ENCODE measurements around the gene LRRTM4.

The LRRTM4 gene

DNA sequence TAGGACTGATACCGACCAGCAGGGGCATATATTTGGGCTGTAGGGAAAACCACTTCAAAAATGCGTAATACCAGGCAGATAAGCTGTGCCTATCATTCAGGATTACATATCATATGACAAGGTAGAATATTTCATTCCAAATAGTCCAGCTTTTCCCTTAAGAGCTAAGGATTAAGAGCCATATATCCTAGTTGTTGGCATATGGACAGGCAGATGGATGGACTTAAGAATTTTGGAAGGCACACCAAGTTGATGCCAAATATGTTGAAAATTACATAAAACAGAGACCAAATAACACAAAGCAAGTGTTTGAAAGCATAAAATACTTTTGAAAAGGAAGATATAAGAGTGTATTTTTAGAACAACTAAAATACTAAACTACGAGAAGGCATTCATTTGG lies 52.1 kb downstream of the LRRTM4 start:
- no peak for DNase-seq (ENCODE audit: low read depth in 3 of 3)

DNA sequence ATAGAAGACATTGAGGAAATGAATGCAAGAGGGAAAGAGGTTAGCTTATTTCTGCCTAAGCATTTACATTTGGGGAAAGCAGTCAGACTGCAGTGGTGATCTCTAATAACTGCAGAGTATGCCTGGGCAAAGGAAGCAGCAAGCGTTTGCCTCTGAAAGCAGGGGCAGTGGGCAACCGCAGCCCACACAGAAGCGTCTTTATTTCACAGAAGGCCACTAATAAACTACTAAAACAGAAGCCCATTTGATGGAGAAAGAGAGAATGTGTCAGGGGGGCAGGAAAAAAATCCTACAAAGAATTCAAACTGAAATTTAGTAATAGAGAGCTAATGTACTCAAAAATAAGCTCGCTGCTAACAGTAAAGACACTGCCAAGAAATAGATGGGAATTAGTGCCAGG lies 53.1 kb downstream of the LRRTM4 start:
- DNase-seq (ENCODE audit: low read depth in 3 of 3) = no peak

DNA sequence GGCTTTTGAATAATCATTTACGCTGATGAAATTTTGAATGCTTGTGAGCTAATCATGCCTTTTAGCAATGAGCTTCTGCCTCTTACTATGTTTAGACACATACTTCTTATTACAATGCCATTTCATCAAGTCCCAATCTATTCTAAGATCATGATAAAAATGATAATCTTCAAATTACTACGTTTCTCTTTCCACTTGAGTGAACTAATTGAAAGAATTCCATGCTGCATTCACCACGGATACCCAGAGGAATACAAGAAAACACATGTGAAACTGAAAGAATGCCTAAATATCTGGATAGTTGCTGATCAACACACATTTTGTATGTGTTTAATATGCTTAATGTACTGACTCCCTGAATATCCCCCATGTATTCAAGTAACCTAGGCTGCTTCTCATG lies 62.3 kb downstream of the LRRTM4 start:
- DNase-seq (ENCODE audit: low read depth in 3 of 3) = no peak

DNA sequence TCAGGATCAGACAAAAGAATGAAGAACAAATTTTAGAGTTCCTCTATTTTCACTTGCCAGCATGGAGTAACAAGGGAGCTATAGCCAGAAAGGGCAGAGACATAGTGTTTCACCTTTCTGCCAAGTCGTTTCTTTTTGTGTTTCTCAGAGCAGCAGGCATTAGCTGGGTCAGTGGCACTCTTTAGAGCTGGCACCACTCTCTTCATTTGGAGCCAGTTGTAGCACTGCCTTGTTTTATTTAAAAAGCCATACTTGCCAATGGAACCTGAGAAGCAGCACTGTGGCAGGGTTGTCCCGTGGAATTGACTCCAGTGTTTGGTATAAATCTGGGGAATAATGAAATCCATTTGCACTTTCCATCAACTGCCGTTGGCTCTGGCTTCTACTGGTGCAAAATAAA lies 64.0 kb downstream of the LRRTM4 start:
- no peak for DNase-seq (ENCODE audit: low read depth in 3 of 3)

DNA sequence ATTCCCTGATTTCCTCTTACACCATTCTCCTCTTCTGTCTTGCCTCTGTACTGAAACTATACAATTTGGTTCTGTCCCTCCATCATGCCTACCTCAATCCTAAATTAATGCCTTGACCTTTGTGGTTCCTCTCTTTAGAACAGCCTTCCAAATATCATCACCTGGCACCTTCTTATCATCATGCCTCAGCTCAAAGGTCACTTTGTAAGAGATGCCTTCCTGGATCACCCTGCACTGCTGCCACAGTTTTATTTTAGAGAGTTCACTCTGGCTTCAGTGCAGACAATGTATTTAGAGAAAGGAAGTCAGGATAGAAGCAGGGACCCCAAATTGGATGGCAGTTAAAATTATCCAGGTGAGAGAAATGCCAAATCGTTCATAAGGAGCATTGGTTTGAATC lies 64.5 kb downstream of the LRRTM4 start:
- DNase-seq (ENCODE audit: low read depth in 3 of 3) = no peak

DNA sequence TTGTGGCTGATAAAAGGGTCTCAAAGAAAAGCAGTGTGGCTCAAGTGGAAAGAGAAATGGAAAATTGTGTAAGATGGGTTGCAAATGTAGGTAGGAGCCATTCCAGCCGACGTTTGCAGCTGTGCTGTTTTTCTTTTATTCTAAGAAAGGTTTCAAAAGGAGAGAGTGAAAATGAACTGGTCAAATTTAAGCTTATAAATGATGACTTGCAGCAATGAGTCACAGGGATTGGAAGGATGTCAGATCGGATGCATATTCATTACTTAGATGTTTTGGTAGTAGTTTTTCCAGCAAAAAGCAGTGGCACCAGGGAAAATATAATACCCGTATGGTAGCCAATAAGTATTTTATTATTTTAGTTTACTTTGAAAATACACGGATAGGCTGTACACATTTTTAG lies 79.1 kb downstream of the LRRTM4 start:
- DNase-seq (ENCODE audit: low read depth in 3 of 3) = no peak

DNA sequence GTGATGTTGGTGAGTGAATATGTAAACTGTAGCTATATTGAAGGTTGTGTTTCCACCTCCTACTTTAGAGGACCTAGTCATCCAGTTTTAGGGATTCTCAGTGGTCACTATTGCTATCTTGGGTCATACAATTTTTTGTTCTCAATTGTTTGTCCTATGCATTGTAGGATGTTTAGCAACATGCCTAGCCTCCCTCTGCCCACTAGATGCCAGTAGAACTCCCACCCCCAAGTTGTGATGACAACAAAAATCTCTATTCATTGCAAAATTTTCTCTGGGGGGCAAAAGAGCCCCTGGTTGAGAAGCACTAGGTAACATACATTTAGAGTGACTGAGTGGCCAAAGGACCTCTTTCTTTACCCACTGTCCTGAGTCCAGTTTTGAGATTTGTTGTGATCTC lies 87.3 kb downstream of the LRRTM4 start:
- DNase-seq (ENCODE audit: low read depth in 3 of 3) = no peak

DNA sequence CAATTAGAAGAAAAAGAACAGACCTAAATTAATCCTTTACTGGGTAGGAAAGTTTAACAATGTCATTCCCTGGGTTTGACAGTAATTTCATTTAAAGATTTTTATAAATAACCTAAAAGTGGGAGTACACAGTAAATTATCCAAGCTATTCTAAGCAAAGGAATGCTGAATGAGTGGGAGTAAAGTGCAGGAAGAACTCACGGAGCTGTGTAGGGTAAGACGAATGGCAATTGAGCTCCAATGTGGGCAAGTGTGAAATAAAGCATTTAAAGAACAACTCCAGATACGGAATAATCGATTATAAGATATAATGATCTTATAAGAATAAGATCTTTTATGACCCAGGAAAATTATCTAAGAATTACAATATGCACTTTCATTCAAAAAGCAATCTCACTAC lies 93.2 kb downstream of the LRRTM4 start:
- no peak for DNase-seq (ENCODE audit: low read depth in 3 of 3)

DNA sequence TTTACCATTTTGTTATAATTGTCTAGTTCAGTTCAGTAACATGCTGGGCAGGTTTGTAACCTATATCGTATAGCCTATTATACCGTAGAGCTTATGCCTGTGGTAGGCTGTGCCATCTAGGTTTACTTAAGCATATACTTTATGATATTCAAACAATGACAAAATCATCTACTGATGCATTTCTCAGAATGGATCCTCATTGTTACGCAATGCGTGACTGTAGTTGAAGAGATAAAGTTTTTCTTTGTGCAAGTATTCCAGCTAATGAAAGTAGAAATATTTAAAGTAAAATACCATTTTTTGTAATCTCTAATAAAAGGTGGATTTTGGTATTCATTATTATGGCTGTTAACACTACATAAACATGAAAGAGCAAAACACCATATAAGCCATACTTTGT lies 100.2 kb downstream of the LRRTM4 start:
- DNase-seq (ENCODE audit: low read depth in 3 of 3) = no peak

DNA sequence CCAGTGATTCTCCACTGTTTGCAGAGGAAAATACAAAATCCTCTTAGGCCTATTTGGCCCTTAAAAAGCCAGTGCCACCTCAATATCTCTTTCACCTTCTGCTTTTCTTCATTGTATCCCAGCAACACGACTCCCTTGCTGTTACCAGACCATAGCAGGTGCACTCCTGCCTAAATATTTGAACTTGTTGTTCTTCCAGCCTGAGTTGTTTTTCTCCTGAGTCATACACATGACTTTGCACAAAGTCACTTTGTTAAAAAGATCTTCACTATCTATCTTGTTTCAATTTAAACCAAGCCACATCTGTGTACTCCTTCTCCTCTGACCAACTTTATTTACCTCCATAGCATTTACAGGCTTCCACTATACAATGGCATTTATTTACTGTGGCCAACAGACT lies 103.6 kb downstream of the LRRTM4 start:
- no peak for DNase-seq (ENCODE audit: low read depth in 3 of 3)

DNA sequence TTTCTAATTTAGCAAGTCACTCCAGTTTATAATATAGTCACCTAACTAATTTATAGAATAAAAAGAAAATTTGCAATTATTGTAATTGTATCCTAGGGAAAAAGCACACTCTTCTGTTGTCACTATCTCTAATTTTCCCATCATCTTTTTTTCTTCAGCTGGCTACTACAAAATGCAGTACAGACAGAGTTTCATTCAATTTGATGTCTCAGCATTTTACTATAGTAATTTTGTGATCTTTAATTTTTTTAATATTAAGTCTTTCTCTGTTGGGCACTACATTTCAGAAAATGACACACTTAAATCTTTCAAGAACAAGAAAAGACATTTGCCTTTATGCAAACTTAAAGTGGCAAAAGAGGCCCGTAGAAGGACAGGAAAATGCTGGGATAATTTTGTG lies 118.0 kb downstream of the LRRTM4 start:
- no peak for DNase-seq (ENCODE audit: low read depth in 3 of 3)

DNA sequence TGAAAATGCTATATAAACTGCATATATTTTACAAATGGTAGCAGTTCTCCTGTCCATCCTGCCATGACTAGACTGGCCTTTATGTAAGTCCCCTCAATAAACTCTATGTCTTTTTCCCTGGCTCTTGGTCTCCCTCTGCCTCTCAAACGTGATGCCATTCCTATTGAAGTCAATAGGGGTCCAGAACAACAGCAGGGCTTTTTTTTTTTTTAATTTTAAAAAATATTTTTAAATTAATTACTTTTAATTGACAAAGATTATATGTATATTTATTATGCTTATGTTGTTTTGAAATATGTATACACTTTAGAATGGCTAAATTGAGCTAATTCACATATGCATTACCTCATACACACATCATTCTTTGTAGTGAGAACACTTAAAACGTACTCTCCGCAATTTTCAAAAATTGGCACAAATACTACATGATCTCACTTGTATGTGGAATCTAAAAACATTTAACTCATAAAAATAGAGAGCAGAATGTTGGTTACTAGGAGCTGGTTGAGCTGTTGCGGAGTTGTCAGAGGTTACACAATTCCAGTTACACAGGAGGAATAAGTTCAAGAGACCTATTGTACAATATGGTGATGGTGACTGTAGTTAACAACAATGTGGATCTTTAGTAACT lies 123.1 kb downstream of the LRRTM4 start:
- no peak for DNase-seq (ENCODE audit: low read depth in 3 of 3)

DNA sequence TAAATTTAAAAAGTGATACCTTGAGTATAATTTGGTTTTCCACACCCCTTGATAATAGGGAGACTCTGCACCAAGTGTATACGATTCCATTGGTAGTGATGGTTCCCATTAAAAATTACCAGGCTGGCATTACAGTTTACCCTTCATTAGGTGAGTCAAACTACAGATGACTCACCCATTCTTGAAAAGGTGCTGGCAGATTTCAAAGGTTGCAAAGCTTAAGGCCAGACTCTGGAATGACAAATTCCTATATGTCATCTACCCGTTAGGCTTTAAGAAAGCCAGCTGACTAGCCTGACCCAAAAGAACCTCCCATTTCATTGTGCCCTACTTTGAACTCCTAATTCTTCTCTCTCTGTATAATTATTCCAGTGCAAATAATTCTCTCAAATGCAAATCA lies 124.4 kb downstream of the LRRTM4 start:
- DNase-seq (ENCODE audit: low read depth in 3 of 3) = no peak

DNA sequence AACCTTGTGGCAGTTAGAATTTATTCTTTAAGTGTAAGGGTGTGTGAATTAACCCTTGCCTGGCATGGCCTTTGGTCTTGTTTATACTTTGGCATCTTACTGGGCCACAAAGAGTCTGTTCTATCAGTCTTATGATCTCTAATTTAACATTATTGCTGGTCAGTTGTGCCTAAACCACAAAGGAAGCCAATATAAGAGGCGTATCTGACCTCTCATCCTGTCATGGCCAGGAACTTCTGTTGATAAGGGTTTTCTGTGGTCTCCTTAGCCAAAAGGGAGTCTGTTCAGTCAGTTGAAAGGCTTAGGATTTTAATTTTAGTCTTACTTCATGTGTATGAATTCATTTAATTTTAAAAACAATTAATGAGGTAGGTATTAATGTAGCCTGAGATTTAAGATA lies 127.2 kb downstream of the LRRTM4 start:
- no peak for DNase-seq (ENCODE audit: low read depth in 3 of 3)

DNA sequence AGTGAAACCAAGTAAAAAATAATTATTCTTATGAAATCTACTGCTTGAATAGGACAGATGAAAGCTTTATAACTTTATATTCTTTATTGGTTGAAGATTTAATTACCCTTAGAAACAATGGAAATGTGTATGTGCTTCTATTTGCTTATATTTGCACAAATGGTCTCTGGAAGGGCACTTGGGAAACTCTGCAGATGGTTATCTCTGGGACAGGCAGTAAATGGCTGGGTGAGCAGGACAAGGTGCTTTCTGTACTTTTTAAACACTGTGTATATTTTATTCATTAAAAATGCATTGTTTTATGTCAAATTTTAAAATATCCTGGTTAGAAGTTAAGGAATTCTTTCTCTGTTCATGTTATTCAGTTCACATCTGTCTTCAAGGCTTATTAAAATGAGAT lies 131.1 kb downstream of the LRRTM4 start:
- no peak for DNase-seq (ENCODE audit: low read depth in 3 of 3)

DNA sequence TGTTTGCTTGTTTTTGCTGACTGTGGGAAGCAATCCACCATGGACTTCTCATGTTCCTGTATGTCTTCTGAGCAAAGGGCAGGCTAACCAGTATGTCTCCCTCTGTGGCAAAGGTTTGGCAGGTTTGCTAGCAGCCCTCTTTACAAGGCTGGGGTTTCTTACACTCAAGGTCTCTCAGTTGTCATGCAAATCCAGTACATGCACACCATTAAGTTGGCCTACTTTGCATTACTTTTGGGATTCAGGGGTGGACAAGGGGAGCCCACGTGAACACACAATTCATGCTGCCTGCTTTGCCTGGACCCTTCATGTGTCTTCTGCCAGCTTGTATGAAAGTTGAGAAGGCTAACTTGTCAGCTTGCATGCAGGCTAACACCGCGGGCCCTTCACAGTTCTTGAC lies 134.9 kb downstream of the LRRTM4 start:
- no peak for DNase-seq (ENCODE audit: low read depth in 3 of 3)

DNA sequence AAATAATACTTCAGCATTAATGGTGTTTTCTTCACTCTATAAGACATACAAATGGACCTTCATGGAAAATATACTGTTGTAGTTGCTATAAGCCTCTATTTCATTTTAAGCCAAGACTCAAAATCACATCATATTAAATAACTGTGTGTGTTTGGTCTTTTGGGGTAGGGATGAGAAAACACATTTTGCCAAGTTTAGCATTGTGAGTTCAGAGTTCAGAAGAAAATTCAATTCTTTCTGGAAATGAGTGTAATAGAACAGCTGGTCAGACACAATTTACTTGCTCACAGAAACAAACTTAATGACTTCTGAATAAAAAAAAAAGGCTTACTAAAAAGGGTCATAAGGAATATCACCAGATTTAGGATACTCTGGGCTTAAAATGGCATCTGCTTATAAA lies 149.5 kb downstream of the LRRTM4 start:
- no peak for DNase-seq (ENCODE audit: low read depth in 3 of 3)

DNA sequence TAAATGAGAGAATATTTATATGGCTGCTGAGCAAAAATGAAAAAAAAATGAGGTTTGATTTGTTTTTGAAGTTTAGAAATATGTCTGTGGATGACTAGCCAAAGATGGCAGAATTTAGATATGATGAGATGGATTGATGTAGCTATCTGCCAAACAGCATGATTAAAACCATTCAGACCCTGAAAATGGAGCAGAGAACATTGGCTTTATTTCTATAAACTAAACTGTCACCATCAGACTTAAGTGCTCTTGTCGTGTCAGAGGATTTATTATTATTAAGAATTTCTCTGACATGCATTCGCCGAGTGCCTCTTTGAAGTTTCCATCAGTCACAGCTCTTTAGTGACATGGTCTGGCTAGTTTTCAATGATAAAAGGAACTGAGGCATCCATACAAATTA lies 151.7 kb downstream of the LRRTM4 start:
- no peak for DNase-seq (ENCODE audit: low read depth in 3 of 3)

DNA sequence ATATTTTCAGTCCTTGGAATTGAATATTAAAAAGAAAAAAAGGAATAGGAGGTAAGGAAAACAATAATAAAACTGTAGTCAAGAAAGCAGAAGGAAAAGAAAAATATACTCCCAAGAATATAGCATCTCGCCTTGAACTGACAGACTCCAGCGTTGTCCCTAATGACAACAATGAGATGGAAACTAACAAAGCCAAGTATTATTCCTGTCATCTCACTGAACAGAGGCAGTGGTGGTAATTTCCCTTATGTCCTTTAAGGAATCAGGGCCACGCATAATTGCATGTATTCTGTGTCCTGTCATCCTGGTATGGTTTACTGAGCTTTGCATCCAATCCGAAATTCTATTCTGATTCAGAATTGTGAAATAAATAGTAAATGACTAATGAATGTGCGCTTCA lies 158.9 kb downstream of the LRRTM4 start:
- DNase-seq (ENCODE audit: low read depth in 3 of 3) = no peak

DNA sequence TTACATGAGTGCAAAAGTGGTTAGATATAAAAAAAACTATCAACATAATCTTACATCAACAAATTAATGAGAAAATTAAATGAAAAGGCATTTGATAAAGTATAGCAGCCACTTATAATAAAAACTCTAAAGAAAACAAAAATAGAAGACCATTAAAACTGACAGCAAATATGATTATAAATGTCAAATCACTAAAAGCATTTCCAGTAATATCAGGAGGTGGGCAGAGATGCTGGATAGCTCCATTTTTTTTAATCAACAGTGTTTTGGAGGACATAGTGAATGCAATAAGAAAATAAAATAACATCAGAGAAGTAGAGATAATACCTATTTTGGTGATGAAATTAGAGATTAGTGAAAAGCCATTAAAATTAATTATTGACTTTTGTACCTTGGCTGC lies 173.4 kb downstream of the LRRTM4 start:
- DNase-seq (ENCODE audit: low read depth in 3 of 3) = no peak

DNA sequence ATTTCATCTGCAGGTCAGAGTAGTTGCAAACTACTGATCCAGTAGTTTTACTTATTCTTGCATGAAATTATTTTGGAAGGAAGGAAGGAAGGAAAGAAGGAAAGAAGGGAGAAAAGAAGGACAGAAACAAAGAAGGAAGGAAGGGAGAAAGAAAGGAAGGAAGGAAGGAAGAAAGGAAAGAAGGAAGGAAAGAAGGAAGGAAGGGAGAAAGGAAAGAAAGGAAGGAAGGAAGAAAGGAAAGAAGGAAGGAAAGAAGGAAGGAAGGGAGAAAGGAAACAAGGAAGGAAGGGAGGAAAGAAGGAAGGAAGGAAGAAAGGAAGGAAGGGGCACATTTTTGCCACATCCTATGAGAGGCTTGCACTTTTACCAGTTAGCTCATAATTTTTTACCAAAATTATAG lies 186.2 kb downstream of the LRRTM4 start:
- DNase-seq (ENCODE audit: low read depth in 3 of 3) = no peak

DNA sequence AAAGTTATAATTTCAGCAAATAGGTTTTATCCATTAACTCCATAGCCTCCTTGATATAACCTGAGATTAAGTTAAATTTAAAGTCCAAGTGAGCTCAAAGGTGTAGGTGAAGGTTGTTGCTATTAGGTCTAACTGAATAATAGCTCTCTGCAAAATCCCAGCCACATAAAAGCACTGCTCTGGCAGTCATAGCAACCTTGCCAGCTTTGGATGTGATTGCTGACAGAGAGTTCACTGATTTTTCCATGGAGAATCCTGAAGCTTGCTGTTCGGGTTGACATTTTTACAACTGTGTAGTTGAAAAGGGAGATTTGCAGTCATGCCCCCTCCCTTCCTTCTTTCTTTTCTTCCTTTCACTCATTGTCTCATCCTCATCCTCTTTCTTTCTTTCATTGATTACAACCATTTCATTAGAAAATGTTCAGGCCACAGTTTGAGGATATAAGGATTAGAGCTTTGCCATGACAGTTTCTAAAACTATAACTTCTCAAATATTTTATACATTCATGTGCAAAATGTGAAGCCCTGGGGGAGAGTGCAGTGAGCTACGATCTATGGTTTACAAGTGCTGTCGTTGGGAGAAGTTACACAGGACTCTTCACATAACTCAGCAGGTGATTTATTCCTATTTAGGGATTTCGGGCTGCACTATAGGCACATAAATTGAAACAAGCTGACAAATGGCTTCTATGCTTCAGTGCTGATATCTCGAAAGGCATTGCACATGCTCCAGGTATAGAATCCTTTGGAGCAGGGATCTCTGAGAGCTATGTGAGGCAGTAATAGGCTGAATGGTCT lies 193.8 kb downstream of the LRRTM4 start:
- no peak for DNase-seq (ENCODE audit: low read depth in 3 of 3)

DNA sequence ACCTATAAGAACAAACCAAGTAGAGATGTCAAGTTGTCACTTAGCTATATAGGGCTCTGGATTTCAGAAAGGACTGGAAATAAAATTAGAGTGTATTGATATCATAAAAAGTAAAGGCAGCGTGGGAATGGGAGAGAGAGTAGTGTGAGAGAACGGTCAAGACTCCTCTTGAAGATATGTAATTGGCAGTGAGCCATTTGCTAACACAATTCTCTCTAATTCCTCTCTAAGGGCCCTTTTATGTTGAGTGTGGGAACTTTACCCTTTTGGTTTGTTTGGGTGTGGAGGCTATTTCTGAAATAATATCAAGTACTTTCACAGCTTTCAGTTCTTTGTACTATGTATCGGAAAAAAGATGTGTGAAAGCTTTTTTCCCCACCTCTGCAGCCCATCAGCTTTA lies 196.8 kb downstream of the LRRTM4 start:
- DNase-seq (ENCODE audit: low read depth in 3 of 3) = no peak

DNA sequence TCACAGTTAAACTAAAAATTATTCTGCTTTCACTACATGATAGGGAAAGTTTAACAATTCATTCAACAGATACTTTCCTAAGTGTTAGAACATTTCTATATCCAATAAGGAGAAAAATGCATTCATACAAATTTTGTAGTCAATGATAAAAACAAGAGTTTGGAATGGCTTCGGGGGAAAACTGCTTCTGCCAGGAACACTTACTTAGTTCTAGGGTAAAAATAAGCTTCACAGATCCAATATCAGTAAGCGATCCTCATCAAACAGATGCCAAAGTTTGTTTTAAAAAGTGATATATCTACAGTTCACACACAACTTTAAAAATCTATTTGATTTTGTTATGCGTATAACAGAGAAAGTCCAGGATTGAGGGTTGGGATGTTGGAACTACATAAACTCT lies 199.7 kb downstream of the LRRTM4 start:
- DNase-seq (ENCODE audit: low read depth in 3 of 3) = no peak

Measured in stimulated activated CD4-positive, alpha-beta T cell treated with anti-CD3 and anti-CD28 coated beads, TNF-alpha, amount 100 ng/mL, for 48 hours (primary cell).